BLaER1 (cell line): ENCODE results near the gene CTTNBP2.

Source experiments
- H3K27ac ChIP-seq: shearing (Covaris generic); formaldehyde crosslinking; 2 replicates; pipeline ENCODE4 v1.8.1; 2022
- H3K27me3 ChIP-seq: shearing (Covaris generic); formaldehyde crosslinking; 2 replicates; pipeline ENCODE4 v1.8.1; 2022
- H3K36me3 ChIP-seq: shearing (Covaris generic); formaldehyde crosslinking; 2 replicates; pipeline ENCODE4 v1.8.1; 2022
- H3K4me1 ChIP-seq: shearing (Covaris generic); formaldehyde crosslinking; 2 replicates; pipeline ENCODE4 v1.8.1; 2022
- H3K4me2 ChIP-seq: shearing (Covaris generic); formaldehyde crosslinking; 2 replicates; pipeline ENCODE4 v1.8.1; 2022
- H3K4me3 ChIP-seq: shearing (Covaris generic); formaldehyde crosslinking; 2 replicates; pipeline ENCODE4 v1.8.1; 2022
- H3K9ac ChIP-seq: shearing (Covaris generic); formaldehyde crosslinking; 2 replicates; pipeline ENCODE4 v1.8.1; 2022
- H3K9me3 ChIP-seq: shearing (Covaris generic); formaldehyde crosslinking; 2 replicates; pipeline ENCODE4 v1.8.1; 2022
- H4K20me1 ChIP-seq: shearing (Covaris generic); formaldehyde crosslinking; 2 replicates; pipeline ENCODE4 v1.8.1; 2022
- Cebpa-rat ChIP-seq: shearing (Covaris generic); IDR thresholded peaks from 2 replicates; pipeline ENCODE4 v1.8.1; 2022

CTTNBP2 gene

DNA sequence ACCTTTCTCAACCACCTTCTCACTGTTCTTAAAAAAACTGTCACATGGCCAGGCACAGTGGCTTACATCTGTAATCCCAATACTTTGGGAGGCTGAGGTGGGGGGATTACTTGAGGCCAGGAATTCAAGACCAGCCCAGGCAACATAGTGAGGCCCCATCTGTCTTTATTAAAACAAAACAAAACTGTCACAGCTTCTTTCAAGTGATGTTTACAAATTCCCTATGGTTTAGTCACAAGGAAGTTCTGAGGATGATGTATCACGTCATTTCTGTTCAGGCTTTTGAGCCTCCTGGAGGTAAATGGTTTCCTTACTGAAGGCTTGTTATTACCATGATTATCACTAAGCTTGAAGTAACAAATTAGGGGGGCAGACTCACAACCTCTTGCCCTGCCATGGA lies 207.2 kb downstream of the CTTNBP2 start:
- Histone ChIP-seq H3K36me3 (no peaks in the 10 kb centered on the region), H3K27me3 (no peaks in the 10 kb centered on the region), H3K27ac (no peak overlapping the region), H3K9me3 (no peaks in the 10 kb centered on the region), H3K4me2 (no peak overlapping the region), H3K9ac (no peak overlapping the region), H3K4me3 (no peak overlapping the region), H3K4me1 (no peaks in the 10 kb centered on the region), H4K20me1 (no peaks in the 10 kb centered on the region)
- no peak for TF ChIP-seq Cebpa-rat

DNA sequence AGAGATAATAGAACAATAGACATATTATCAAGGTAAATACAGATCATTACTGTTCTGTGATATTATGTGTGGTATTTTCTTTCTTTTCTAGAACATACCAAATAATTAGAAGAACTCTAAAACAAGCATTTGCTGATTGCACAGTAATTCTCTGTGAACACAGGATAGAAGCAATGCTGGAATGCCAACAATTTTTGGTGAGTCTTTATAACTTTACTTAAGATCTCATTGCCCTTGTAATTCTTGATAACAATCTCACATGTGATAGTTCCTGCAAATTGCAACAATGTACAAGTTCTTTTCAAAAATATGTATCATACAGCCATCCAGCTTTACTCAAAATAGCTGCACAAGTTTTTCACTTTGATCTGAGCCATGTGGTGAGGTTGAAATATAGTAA lies 207.9 kb downstream of the CTTNBP2 start:
- H3K9ac ChIP-seq, result no peak overlapping the region
- TF ChIP-seq Cebpa-rat, result no peak
- H3K4me3 ChIP-seq, result no peak overlapping the region
- H4K20me1 ChIP-seq, result no peaks in the 10 kb centered on the region
- H3K36me3 ChIP-seq, result no peaks in the 10 kb centered on the region
- H3K4me2 ChIP-seq, result no peak overlapping the region
- H3K9me3 ChIP-seq, result no peaks in the 10 kb centered on the region
- no peaks in the 10 kb centered on the region for H3K4me1 ChIP-seq
- H3K27me3 ChIP-seq, result no peaks in the 10 kb centered on the region
- no peak overlapping the region for H3K27ac ChIP-seq

DNA sequence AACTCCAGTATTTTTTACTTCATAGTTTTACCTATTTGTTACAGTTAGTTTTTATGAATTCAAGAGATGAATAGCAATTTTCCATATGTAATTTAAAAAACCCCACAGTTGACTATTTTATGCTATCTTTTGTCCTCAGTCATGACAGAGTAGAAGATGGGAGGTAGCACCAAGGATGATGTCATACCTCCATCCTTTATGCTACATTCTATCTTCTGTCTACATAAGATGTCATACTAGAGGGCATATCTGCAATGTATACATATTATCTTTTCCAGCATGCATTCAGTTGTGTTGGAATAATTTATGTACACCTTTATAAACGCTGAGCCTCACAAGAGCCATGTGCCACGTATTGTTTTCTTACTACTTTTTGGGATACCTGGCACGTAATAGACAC lies 209.2 kb downstream of the CTTNBP2 start:
- no peaks in the 10 kb centered on the region for H3K36me3 ChIP-seq
- no peaks in the 10 kb centered on the region for H3K27me3 ChIP-seq
- H3K27ac ChIP-seq, result no peak overlapping the region
- no peak overlapping the region for H3K4me2 ChIP-seq
- no peaks in the 10 kb centered on the region for H3K9me3 ChIP-seq
- H3K4me3 ChIP-seq, result no peak overlapping the region
- no peak for TF ChIP-seq Cebpa-rat
- 0 out of 2 replicates have a peak, but pooled peaks cover 5% of the 10 kb centered on the region for H3K4me1 ChIP-seq
- H3K9ac ChIP-seq, result no peak overlapping the region
- no peaks in the 10 kb centered on the region for H4K20me1 ChIP-seq

DNA sequence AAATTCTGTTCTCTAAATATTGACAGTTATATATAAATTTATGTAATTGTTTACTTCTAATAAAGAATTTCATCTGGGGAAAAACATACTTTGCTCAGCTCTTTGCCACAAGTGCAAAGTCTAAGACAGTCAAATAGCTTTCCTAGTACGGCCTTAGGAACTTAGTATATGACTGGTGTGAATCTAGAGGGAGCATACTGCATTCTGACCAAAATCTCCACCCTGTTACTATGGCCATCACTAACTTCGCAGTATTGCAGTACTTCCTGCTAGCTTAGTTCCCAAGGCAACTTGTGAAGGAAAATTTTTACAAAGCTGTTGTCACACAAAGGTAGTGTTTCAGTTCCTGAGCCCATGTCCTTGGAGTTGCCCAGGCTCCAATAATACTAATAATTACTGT lies 211.9 kb downstream of the CTTNBP2 start:
- Histone ChIP-seq H3K36me3 (no peaks in the 10 kb centered on the region), H3K4me1 (0 out of 2 replicates have a peak, but pooled peaks cover 5% of the 10 kb centered on the region), H3K27me3 (no peaks in the 10 kb centered on the region), H3K9ac (no peak overlapping the region), H3K9me3 (no peaks in the 10 kb centered on the region), H4K20me1 (no peaks in the 10 kb centered on the region), H3K4me3 (no peak overlapping the region), H3K4me2 (no peak overlapping the region), H3K27ac (no peak overlapping the region)
- no peak for TF ChIP-seq Cebpa-rat
